ENCODE results near the gene AGMAT. TPM values are rescaled to one million over a fixed set of nuclear protein-coding genes. Genes with fewer than 3 reads are reported as not detected.

The AGMAT gene
- total and polyA plus RNA-seq, 11 donors, result 0.08 to 0.53 (median 0.22) TPM; not detected in 6

DNA sequence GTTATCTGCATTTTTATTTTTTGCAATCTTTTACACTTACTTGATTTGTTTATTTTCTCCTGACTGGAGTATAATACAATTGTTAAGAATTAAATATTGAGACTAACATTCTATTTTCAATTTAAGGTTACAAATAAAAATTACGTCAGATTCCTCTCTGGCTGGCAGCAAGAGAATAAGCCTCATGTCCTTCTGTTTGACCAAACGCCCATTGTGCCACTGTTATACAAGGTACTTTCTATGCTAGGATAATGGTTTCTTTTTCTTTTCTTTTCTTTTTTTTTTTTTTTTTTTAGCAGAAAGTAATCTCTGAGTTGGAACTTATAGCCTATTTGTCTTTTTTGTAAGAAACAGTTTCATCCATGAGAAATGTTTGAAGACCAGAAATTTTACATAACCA, 38.2 kb downstream of the AGMAT start:
- Histone ChIP-seq H3K27ac (no peak overlapping the region), H3K36me3 (peaks cover 0 to 92% (median 87%) of the 10 kb centered on the region in 9 donors), H3K4me1 (no peaks in the 10 kb centered on the region), H3K4me3 (no peak overlapping the region), H3K9me3 (no peaks in the 10 kb centered on the region), H3K27me3 (no peaks in the 10 kb centered on the region)
- intact Hi-C loops (cut with DNase I), result no loop called here
- no peak for ATAC-seq
- DNase-seq, result no peak
- 90 to 98% (median 92%) methylated on average over 2 of the region's 2 CpGs for WGBS, 4 donors
- no peak for TF ChIP-seq POLR2A (IDR thresholded peaks at IDR 0.05)
- TF ChIP-seq, protein P1, sequence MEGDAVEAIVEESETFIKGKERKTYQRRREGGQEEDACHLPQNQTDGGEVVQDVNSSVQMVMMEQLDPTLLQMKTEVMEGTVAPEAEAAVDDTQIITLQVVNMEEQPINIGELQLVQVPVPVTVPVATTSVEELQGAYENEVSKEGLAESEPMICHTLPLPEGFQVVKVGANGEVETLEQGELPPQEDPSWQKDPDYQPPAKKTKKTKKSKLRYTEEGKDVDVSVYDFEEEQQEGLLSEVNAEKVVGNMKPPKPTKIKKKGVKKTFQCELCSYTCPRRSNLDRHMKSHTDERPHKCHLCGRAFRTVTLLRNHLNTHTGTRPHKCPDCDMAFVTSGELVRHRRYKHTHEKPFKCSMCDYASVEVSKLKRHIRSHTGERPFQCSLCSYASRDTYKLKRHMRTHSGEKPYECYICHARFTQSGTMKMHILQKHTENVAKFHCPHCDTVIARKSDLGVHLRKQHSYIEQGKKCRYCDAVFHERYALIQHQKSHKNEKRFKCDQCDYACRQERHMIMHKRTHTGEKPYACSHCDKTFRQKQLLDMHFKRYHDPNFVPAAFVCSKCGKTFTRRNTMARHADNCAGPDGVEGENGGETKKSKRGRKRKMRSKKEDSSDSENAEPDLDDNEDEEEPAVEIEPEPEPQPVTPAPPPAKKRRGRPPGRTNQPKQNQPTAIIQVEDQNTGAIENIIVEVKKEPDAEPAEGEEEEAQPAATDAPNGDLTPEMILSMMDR (IDR thresholded peaks at IDR 0.05), result no peak

DNA sequence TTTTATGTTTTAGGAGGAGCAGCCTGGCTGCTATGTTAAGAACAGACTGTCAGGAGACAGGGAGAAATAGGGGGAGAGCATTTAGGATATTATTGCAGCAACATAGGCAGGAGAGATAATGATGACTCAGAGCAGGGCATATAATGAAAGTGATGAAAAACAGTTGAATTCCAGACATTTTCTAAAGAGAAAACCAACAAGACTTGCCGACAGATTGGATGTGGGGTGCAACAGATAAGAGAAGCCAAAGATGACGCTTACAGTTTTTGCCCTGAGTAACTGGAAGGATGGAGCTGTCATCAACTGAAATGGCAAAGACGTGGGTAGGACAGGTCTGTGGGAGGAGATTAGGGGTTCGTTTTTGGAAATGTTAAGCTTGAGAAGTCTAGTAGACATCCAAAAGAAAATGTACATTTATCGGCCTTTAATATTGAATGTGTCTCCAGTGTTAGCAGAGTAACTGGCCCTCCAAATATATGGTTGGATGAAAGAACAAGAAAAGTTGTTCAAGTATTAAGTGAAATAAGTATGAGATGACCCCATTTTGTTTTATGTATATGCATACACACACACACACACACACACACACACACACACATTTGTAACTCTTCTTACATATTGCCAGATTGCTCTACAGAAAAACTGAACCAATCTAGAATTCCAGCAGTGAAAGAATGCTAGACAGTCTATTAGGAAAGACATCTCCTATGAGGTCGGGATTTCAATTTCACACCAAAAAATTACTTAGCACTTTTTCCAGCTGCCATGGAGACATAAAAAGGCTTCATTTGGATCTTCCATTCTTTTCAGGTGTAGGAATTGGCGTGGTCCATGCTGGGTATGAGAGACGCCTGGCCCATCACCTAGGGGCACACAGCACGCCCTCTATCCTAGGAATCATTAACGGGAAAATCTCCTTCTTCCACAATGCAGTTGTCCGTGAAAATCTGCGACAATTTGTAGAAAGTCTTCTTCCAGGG, 41.0 kb downstream of the AGMAT start:
- intact Hi-C loops (cut with DNase I), result no loop called here
- WGBS, 4 donors, result 85 to 87% (median 86%) methylated on average over 12 of the region's 12 CpGs
- H3K9me3 ChIP-seq, result no peaks in the 10 kb centered on the region
- TF ChIP-seq, protein P1 (IDR thresholded peaks at IDR 0.05), result no peak
- no peak for TF ChIP-seq POLR2A (IDR thresholded peaks at IDR 0.05)
- no peaks in the 10 kb centered on the region for H3K27me3 ChIP-seq
- H3K4me1 ChIP-seq, result no peaks in the 10 kb centered on the region
- peaks cover 0 to 97% (median 88%) of the 10 kb centered on the region in 9 donors for H3K36me3 ChIP-seq
- H3K27ac ChIP-seq, result no peak overlapping the region
- DNase-seq (no peak), ATAC-seq (no peak)
- no peak overlapping the region for H3K4me3 ChIP-seq

DNA sequence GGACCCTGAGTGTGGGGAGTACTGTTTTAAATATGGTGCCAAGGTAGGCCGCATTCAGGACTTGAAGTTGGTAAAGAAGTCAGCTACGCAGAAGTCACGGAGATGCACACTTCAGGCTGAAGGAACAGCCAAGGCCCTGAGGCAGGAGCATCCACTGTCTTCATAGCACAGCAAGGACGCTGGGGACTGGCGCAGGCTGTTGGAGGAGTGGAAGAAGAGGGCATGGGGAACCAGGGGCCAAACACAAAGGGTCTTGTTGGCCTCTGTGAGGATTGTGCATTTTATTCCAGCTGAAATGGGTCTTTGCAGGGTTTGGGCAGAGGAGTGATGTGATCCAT, 41.6 kb downstream of the AGMAT start:
- ATAC-seq (no peak), DNase-seq (no peak)
- no peaks in the 10 kb centered on the region for H3K9me3 ChIP-seq
- peaks cover 0 to 97% (median 88%) of the 10 kb centered on the region in 9 donors for H3K36me3 ChIP-seq
- H3K27ac ChIP-seq, result no peak overlapping the region
- TF ChIP-seq POLR2A (IDR thresholded peaks at IDR 0.05), result no peak
- TF ChIP-seq, protein P1 (IDR thresholded peaks at IDR 0.05), result no peak
- intact Hi-C loops (cut with DNase I), result no loop called here
- no peaks in the 10 kb centered on the region for H3K27me3 ChIP-seq
- no peak overlapping the region for H3K4me3 ChIP-seq
- WGBS, 4 donors, result 85 to 95% (median 93%) methylated on average over 5 of the region's 5 CpGs
- H3K4me1 ChIP-seq, result no peaks in the 10 kb centered on the region

DNA sequence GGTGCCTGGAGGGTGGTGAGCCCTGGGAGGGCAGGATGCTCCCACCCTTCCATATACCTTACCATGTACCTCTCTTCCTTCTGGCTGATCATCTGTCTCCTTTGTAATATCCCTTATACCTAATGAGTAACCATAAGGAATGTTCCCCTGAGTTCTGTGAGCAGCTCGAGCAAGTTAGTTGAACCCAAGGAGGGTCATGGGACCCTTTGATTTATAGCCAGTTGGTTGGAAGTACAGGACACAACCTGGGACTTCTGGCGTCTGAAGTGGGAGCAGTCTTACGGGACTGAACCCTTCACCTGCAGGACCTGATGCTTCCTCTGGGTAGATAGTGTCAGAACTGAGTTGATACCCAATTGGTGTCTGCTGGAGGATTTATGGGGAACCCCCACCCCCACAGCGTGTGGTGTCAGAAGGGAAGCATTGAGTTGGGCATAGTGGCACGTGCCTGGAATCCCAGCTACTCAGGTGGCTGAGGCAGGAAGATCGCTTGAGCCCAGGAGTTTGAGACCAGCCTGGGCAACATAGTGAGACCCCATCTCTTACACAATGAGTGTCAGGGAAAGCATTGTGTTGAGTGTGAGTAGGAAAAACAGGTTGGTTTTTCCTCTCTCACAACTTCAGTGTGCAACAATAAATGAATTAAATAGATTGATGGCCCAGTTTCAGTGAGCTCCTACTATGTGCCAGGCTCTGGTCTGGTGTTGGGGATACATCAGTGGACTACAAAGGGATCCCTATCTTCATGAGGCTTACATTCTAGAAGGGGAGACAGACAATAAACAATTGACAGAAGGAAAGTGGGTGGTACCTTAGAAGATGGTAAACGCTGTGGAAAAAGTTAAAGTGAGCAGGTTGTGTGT, 42.2 kb downstream of the AGMAT start:
- no peak overlapping the region for H3K27ac ChIP-seq
- H3K4me1 ChIP-seq, result no peaks in the 10 kb centered on the region
- intact Hi-C loops (cut with DNase I), result no loop called here
- peaks cover 0 to 97% (median 88%) of the 10 kb centered on the region in 9 donors for H3K36me3 ChIP-seq
- WGBS, 4 donors, result 82 to 96% (median 95%) methylated on average over 7 of the region's 7 CpGs
- no peaks in the 10 kb centered on the region for H3K27me3 ChIP-seq
- no peak for DNase-seq
- ATAC-seq, result no peak
- H3K9me3 ChIP-seq, result no peaks in the 10 kb centered on the region
- H3K4me3 ChIP-seq, result no peak overlapping the region
- TF ChIP-seq, protein P1 (IDR thresholded peaks at IDR 0.05), result no peak
- no peak for TF ChIP-seq POLR2A (IDR thresholded peaks at IDR 0.05)
